Neuronal stem cell (in vitro differentiated cells): ENCODE results near the gene FAHD2A.
A peak's percentile ranks its signal among the peaks of the same experiment; 100 is the strongest.

ENCODE experiments used
- DNase-seq: peaks from one replicate; pipeline ENCODE4 v3.0.0-alpha.2; 2013; ENCODE audit warnings: low spot score
- H2AFZ ChIP-seq: one replicate; pipeline ENCODE4 v1.6.1; 2013; ENCODE audit warnings: mild to moderate bottlenecking, low read length, inconsistent platforms
- H2AK5ac ChIP-seq: 2 replicates; pipeline ENCODE4 v1.6.1; 2013; ENCODE audit warnings: low read depth, mild to moderate bottlenecking, inconsistent platforms, low read length, moderate library complexity, mixed read lengths
- H2BK120ac ChIP-seq: 2 replicates; pipeline ENCODE4 v1.6.1; 2013; ENCODE audit warnings: low read depth, mild to moderate bottlenecking, inconsistent platforms, low read length, moderate library complexity, mixed read lengths
- H2BK12ac ChIP-seq: one replicate; pipeline ENCODE4 v1.6.1; 2013; ENCODE audit warnings: low read length, inconsistent platforms
- H2BK15ac ChIP-seq: 2 replicates; pipeline ENCODE4 v1.6.1; 2013; ENCODE audit warnings: mild to moderate bottlenecking, low read length, inconsistent platforms, mixed read lengths
- H2BK5ac ChIP-seq: one replicate; pipeline ENCODE4 v1.6.1; 2013; ENCODE audit warnings: inconsistent platforms, mild to moderate bottlenecking, low read length, moderate library complexity
- H3K14ac ChIP-seq: one replicate; pipeline ENCODE4 v1.6.1; 2013; ENCODE audit warnings: low read length, inconsistent platforms
- H3K18ac ChIP-seq: 2 replicates; pipeline ENCODE4 v1.6.1; 2013; ENCODE audit warnings: low read length, inconsistent platforms
- H3K23ac ChIP-seq: 2 replicates; pipeline ENCODE4 v1.6.1; 2013; ENCODE audit warnings: low read depth, mild to moderate bottlenecking, mixed read lengths, low read length, inconsistent platforms; ENCODE audit not compliant: poor library complexity
- H3K27ac ChIP-seq: replicated peaks from 3 replicates; pipeline ENCODE4 v1.5.1; 2013; ENCODE audit warnings: low read length, inconsistent platforms
- H3K27me3 ChIP-seq, 3 experiments: 2 replicates each; pipeline ENCODE4 v1.6.1; 2013; ENCODE audit warnings: low read length in 3 of 3, mild to moderate bottlenecking in 2 of 3, inconsistent platforms in 1 of 3, low read depth in 1 of 3, mixed read lengths in 1 of 3, moderate library complexity in 1 of 3; ENCODE audit not compliant: control insufficient read depth in 3 of 3, insufficient read depth in 3 of 3
- H3K36me3 ChIP-seq, 2 donors: replicated peaks in 1 of 2; 2 replicates each; pipeline ENCODE4 v1.6.1; 2013; ENCODE audit warnings: low read length in 2 of 2; ENCODE audit not compliant: control insufficient read depth in 2 of 2, insufficient read depth in 2 of 2
- H3K4ac ChIP-seq: 2 replicates; pipeline ENCODE4 v1.6.1; 2013; ENCODE audit warnings: inconsistent platforms, mild to moderate bottlenecking, low read length, moderate library complexity
- H3K4me1 ChIP-seq, 2 donors: 1 replicate in 1 of 2; 2 replicates in 1 of 2; pipeline ENCODE4 v1.6.1; 2013; ENCODE audit warnings: low read length in 2 of 2, low read depth in 1 of 2; ENCODE audit not compliant: control insufficient read depth in 2 of 2, insufficient read depth in 1 of 2
- H3K4me2 ChIP-seq: one replicate; pipeline ENCODE4 v1.6.1; 2013; ENCODE audit warnings: mild to moderate bottlenecking, low read length, inconsistent platforms; ENCODE audit not compliant: insufficient read depth, poor library complexity, severe bottlenecking
- H3K4me3 ChIP-seq, 2 donors: 2 replicates each; pipeline ENCODE4 v1.5.1; 2013; ENCODE audit warnings: low read length in 2 of 2, mild to moderate bottlenecking in 2 of 2, inconsistent platforms in 1 of 2, moderate library complexity in 1 of 2
- H3K79me1 ChIP-seq: one replicate; pipeline ENCODE4 v1.6.1; 2013; ENCODE audit warnings: low read depth, mild to moderate bottlenecking, inconsistent platforms, low read length, moderate library complexity
- H3K9ac ChIP-seq: one replicate; pipeline ENCODE4 v1.6.1; 2013; ENCODE audit warnings: mild to moderate bottlenecking, low read depth, low read length, inconsistent platforms; ENCODE audit not compliant: poor library complexity
- H3K9me3 ChIP-seq, 2 donors: replicated peaks in 1 of 2; 2 replicates each; pipeline versions ENCODE3 to v1.6.1; 2013; ENCODE audit warnings: low read length in 2 of 2, mild to moderate bottlenecking in 2 of 2, inconsistent platforms in 1 of 2, low read depth in 1 of 2, mixed read lengths in 1 of 2, moderate library complexity in 1 of 2; ENCODE audit not compliant: control insufficient read depth in 2 of 2, insufficient read depth in 1 of 2
- H4K8ac ChIP-seq: one replicate; pipeline ENCODE4 v1.6.1; 2013; ENCODE audit warnings: low read depth, mild to moderate bottlenecking, inconsistent platforms, low read length, moderate library complexity
- H4K91ac ChIP-seq: one replicate; pipeline ENCODE4 v1.6.1; 2013; ENCODE audit warnings: low read length, low read depth, mild to moderate bottlenecking, inconsistent platforms; ENCODE audit not compliant: poor library complexity
- WGBS, 2 donors: extraction: QIAGEN DNeasy Blood & Tissue Kit; methylation state at CpG; one replicate each; pipeline ENCODE4 v1.1.7; 2013; ENCODE audit warnings: missing lambda C conversion rate in 2 of 2, mixed read lengths in 1 of 2; ENCODE audit not compliant: insufficient read length in 2 of 2, insufficient replicate concordance in 1 of 2; ENCODE audit errors: extremely low coverage in 2 of 2; 5-methylcytosine and 5-hydroxymethylcytosine counted together

The FAHD2A gene

DNA sequence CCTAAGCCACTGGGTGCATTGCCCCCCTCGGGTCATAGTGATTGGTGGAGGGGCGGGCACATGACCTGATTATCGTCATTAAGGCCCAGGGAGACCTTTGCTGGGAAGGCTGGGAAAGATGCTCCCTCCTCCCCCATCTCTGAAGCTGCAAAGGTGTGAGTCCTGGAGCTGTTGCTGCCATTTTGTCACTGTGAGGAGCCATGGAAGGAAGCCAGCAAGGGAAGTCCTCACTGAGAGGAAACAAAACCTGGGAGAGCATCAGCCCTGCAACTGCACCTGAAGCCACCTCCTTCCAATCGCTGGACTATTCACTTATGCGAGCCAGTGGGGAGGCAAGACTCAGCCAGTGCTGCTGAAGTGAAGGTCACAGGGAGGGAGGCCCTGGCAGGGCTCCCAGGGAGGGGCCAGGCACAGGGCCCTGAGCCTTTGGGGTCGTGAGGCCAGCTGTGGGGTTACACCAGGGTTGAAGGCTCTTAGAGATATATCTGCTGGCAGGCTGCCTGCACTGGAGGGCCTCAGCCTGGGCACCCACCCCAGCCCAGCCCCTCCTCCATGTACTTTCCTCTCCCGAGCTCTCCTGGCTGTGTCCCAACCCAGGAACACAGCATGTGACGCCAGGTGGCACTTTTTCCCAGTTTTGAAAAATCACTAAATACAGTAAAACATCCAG, 10.7 kb upstream of the FAHD2A start:
- Histone ChIP-seq H2AFZ (no peak overlapping the region), H2AK5ac (peak overlapping the region; percentile 49), H3K4me2 (no peak overlapping the region), H3K36me3 (no peaks in the 10 kb centered on the region), H2BK5ac (no peak overlapping the region), H3K9me3 (no peaks in the 10 kb centered on the region), H3K27ac (no peak overlapping the region), H3K18ac (no peak overlapping the region), H3K4me3 (no peak overlapping the region), H3K9ac (no peak overlapping the region), H3K23ac (no peak overlapping the region), H3K4ac (no peak overlapping the region), H4K91ac (no peak overlapping the region), H4K8ac (no peak overlapping the region), H3K14ac (no peak overlapping the region), H3K79me1 (no peaks in the 10 kb centered on the region), H2BK120ac (no peak overlapping the region), H3K27me3 (no peaks in the 10 kb centered on the region), H2BK15ac (no peak overlapping the region), H2BK12ac (no peak overlapping the region), H3K4me1 (no peaks in the 10 kb centered on the region)
- no CpG with 5 or more reads among the region's 8 CpGs for WGBS, 2 donors
- no peak for DNase-seq

GRCh38 chr2:95392320-95392719, 10.2 kb upstream of the FAHD2A start:
- H3K27ac ChIP-seq: no peak overlapping the region
- no peaks in the 10 kb centered on the region for H3K4me1 ChIP-seq
- H2AFZ ChIP-seq: no peak overlapping the region
- H3K23ac ChIP-seq: no peak overlapping the region
- H3K14ac ChIP-seq: no peak overlapping the region
- no peak overlapping the region for H3K4me2 ChIP-seq
- H3K79me1 ChIP-seq: no peaks in the 10 kb centered on the region
- no peak overlapping the region for H2BK15ac ChIP-seq
- H4K91ac ChIP-seq: no peak overlapping the region
- H3K9me3 ChIP-seq: no peaks in the 10 kb centered on the region
- no peak overlapping the region for H2BK12ac ChIP-seq
- no peak overlapping the region for H3K4me3 ChIP-seq
- no peaks in the 10 kb centered on the region for H3K27me3 ChIP-seq
- no peak overlapping the region for H3K9ac ChIP-seq
- H2BK5ac ChIP-seq: no peak overlapping the region
- H3K4ac ChIP-seq: no peak overlapping the region
- H2BK120ac ChIP-seq: no peak overlapping the region
- no peak for DNase-seq
- no CpG with 5 or more reads among the region's 6 CpGs for WGBS, 2 donors
- H2AK5ac ChIP-seq: no peak overlapping the region
- H3K36me3 ChIP-seq: no peaks in the 10 kb centered on the region
- no peak overlapping the region for H4K8ac ChIP-seq
- no peak overlapping the region for H3K18ac ChIP-seq

DNA sequence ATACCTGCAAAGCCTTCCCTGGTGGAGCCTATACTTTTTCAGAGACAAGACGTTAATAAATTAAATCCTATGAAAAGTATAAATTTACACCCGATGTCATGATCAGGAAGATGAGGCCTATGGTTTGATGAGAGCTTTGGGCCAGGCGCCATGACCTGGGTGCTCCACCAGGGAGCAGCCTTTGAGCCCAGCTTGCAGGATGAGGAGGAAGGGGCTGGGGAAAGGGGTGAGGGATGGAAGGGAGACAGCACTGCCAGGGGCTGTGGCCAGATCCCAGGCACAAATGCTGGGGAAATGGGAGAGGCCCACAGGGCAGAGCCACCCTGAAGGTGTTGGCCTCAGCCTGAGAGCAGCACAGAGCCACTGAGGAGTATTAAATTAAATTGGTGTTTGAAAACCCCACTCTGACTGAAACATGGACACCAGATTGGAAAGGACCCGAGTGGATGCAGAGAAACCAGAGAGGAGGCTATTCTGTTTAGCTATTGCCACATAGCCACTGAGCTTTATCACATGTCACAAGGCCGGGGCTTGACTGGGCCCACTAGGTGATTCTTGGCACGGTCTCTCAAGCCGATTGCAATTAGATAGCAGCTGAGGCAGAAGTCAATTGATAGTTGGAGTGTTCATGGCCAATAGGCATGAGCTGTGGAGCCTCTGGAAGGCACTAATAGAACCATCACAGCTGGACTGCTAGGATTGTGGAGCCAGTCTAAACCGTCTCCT, 9.6 kb upstream of the FAHD2A start:
- Histone ChIP-seq H2AFZ (no peak overlapping the region), H2BK12ac (no peak overlapping the region), H2BK120ac (no peak overlapping the region), H3K79me1 (no peaks in the 10 kb centered on the region), H3K9me3 (no peaks in the 10 kb centered on the region), H3K23ac (no peak overlapping the region), H3K4ac (no peak overlapping the region), H3K4me3 (no peak overlapping the region), H2BK5ac (no peak overlapping the region), H3K36me3 (no peaks in the 10 kb centered on the region), H4K8ac (no peak overlapping the region), H2AK5ac (no peak overlapping the region), H3K9ac (no peak overlapping the region), H3K27me3 (no peaks in the 10 kb centered on the region), H2BK15ac (no peak overlapping the region), H3K14ac (no peak overlapping the region), H3K18ac (no peak overlapping the region), H4K91ac (no peak overlapping the region), H3K4me2 (no peak overlapping the region), H3K4me1 (no peaks in the 10 kb centered on the region), H3K27ac (no peak overlapping the region)
- WGBS, 2 donors: no CpG with 5 or more reads among the region's 8 CpGs
- no peak for DNase-seq

- no peak overlapping the region for H3K14ac ChIP-seq
- no peaks in the 10 kb centered on the region for H3K36me3 ChIP-seq
- H3K79me1 ChIP-seq: no peaks in the 10 kb centered on the region
- no peak overlapping the region for H2BK15ac ChIP-seq
- DNase-seq: no peak
- H3K18ac ChIP-seq: no peak overlapping the region
- H4K91ac ChIP-seq: no peak overlapping the region
- H3K4me1 ChIP-seq: no peaks in the 10 kb centered on the region
- no peak overlapping the region for H2AK5ac ChIP-seq
- no peak overlapping the region for H2BK5ac ChIP-seq
- H3K4me3 ChIP-seq: no peak overlapping the region
- H2BK12ac ChIP-seq: no peak overlapping the region
- H3K27me3 ChIP-seq: no peaks in the 10 kb centered on the region
- no peak overlapping the region for H2BK120ac ChIP-seq
- no peak overlapping the region for H3K27ac ChIP-seq
- no peak overlapping the region for H3K4ac ChIP-seq
- no peaks in the 10 kb centered on the region for H3K9me3 ChIP-seq
- H2AFZ ChIP-seq: no peak overlapping the region
- H3K23ac ChIP-seq: no peak overlapping the region
- H3K9ac ChIP-seq: peak overlapping the region; percentile 13
- no peak overlapping the region for H3K4me2 ChIP-seq
- WGBS, 2 donors: no CpG with 5 or more reads among the region's 6 CpGs
- H4K8ac ChIP-seq: no peak overlapping the region
Measured at GRCh38 chr2:95393901-95394300, 8.6 kb upstream of the FAHD2A start.
